HG02938 (cell line): ENCODE measurements around the gene UTP4.
A peak's percentile ranks its signal among the peaks of the same experiment; 100 is the strongest.

Experiments used
- ATAC-seq: cut with Tn5 transposase; IDR thresholded peaks from one replicate; pipeline ENCODE4 v1.9.1; 2021; ENCODE audit warnings: mild to moderate bottlenecking, moderate library complexity; ENCODE audit not compliant: unreplicated experiment

UTP4 gene

GRCh38 chr16:69132424-69133252, at the start of gene UTP4, which contains the start of gene CHTF8:
Gene UTP4, plus strand, starts transcription at chr16:69132649. Its CDS starts 811 bp downstream, at chr16:69133460.
Gene CHTF8, minus strand, starts transcription at chr16:69132588. Its CDS starts 11,130 bp downstream, at chr16:69121458.
- ATAC-seq: peak; percentile 88

GRCh38 chr16:69083306-69083941, 49.0 kb upstream of the UTP4 start:
- ATAC-seq: no peak

- no peak for ATAC-seq
These were observed 48.2 kb upstream of the UTP4 start for GRCh38 chr16:69084289-69084688.

- no peak for ATAC-seq
These were observed 47.3 kb upstream of the UTP4 start for GRCh38 chr16:69085032-69085695.

GRCh38 chr16:69087161-69087581, 45.3 kb upstream of the UTP4 start:
- ATAC-seq: no peak

GRCh38 chr16:69088684-69089083, 43.8 kb upstream of the UTP4 start:
- no peak for ATAC-seq

GRCh38 chr16:69089091-69089910, 43.1 kb upstream of the UTP4 start:
- no peak for ATAC-seq

- ATAC-seq: no peak
These were observed 38.5 kb upstream of the UTP4 start for GRCh38 chr16:69093974-69094373.

GRCh38 chr16:69094501-69094900, 37.9 kb upstream of the UTP4 start:
- ATAC-seq: no peak

GRCh38 chr16:69095193-69095592, 37.3 kb upstream of the UTP4 start:
- no peak for ATAC-seq

- no peak for ATAC-seq
These were observed 32.3 kb upstream of the UTP4 start for GRCh38 chr16:69100071-69100691.

GRCh38 chr16:69105501-69106361, 26.7 kb upstream of the UTP4 start, which contains the start of gene HAS3:
Gene HAS3, plus strand, starts transcription at chr16:69105653. Its CDS starts 3,743 bp downstream, at chr16:69109396.
- ATAC-seq: no peak

- ATAC-seq: no peak
These were observed 25.7 kb upstream of the UTP4 start for GRCh38 chr16:69106491-69107315.

- no peak for ATAC-seq
These were observed 25.0 kb upstream of the UTP4 start for GRCh38 chr16:69107316-69107962.

- no peak for ATAC-seq
These were observed 24.2 kb upstream of the UTP4 start for GRCh38 chr16:69108064-69108904.

GRCh38 chr16:69108905-69109252, 23.6 kb upstream of the UTP4 start:
- ATAC-seq: no peak
